ENCODE data around the gene DSG3. TPM values are rescaled to one million over a fixed set of nuclear protein-coding genes. Genes with fewer than 3 reads are reported as not detected.

DSG3 gene
- total and polyA plus RNA-seq, 2 of the 8 experiments (the other 6 are each of a cell fraction or from before 2014, with no cell fraction given): 0.03 to 0.07 TPM

DNA sequence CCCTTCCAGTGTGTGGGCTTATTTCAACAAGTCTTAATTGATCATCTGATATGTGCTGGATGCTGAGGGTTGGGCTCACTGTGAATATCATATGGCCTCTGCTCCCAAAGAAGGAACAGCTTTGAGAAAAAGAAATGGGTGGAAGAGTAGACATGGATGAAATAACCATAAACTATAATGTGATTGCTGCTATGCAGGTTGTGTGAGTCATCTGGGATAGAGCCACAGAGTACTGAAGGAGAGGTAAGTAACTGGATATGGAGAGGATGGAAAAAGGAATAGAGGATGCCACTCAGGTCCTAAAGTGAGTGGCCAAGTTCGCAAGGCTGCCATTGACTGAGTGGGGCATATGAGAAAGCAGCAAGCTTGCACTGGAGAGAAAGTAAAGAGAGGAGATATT lies 41.8 kb downstream of the DSG3 start:
- Histone ChIP-seq H3K18ac (ENCODE audit: extremely low read depth, low read length) (no peak overlapping the region), H2BK20ac (ENCODE audit: low read length) (no peak overlapping the region), H3K23ac (ENCODE audit: insufficient read length) (no peak overlapping the region), H3K9ac (replicated peaks in 1 of 4; ENCODE audit: extremely low read depth in 1 of 4, low read depth in 3 of 4, low read length in 3 of 4) (no peak overlapping the region), H2BK120ac (replicated peaks; ENCODE audit: low read depth, low read length) (no peak overlapping the region), H4K20me1 (replicated peaks in 1 of 2; ENCODE audit: control insufficient read depth in 1 of 2, insufficient read depth in 2 of 2, low read length in 2 of 2) (no peaks in the 10 kb centered on the region), H3K79me1 (ENCODE audit: low read depth, low read length) (no peaks in the 10 kb centered on the region), H4K5ac (ENCODE audit: insufficient read length, low read depth, low read length) (no peak overlapping the region), H2BK5ac (ENCODE audit: low read depth, low read length) (no peak overlapping the region), H3K27me3 (replicated peaks in 1 of 4; ENCODE audit: control insufficient read depth in 3 of 4, extremely low read depth in 1 of 4, insufficient read depth in 3 of 4, low read length in 3 of 4) (no peaks in the 10 kb centered on the region), H2BK15ac (ENCODE audit: low read length) (no peak overlapping the region), H4K8ac (ENCODE audit: extremely low read depth, insufficient read depth, low read length) (no peak overlapping the region), H3K4me1 (replicated peaks in 1 of 4; ENCODE audit: control insufficient read depth in 3 of 4, insufficient read depth in 4 of 4, low read length in 3 of 4) (no peaks in the 10 kb centered on the region), H4K91ac (replicated peaks; ENCODE audit: insufficient read length, low read length) (no peak overlapping the region), H3K14ac (ENCODE audit: insufficient read length) (no peak overlapping the region), H3K79me2 (ENCODE audit: control insufficient read depth in 1 of 2, insufficient read depth in 2 of 2, low read length in 2 of 2) (no peaks in the 10 kb centered on the region), H3K4ac (replicated peaks; ENCODE audit: insufficient read length, low read depth, low read length) (no peak overlapping the region), H3K27ac (ENCODE audit: low read depth, low read length) (no peak overlapping the region), H3K23me2 (ENCODE audit: low read depth, low read length) (no peaks in the 10 kb centered on the region), H3K9me3 (ENCODE audit: insufficient read depth in 2 of 2, low read depth in 1 of 2, low read length in 1 of 2) (no peaks in the 10 kb centered on the region), H2AFZ (ENCODE audit: low read length) (no peak overlapping the region), H2AK5ac (ENCODE audit: low read depth, low read length) (no peak overlapping the region), H3K56ac (replicated peaks; ENCODE audit: insufficient read length, low read depth, low read length) (no peak overlapping the region), H3K36me3 (ENCODE audit: control insufficient read depth in 2 of 4, insufficient read depth in 4 of 4, low read length in 3 of 4) (no peaks in the 10 kb centered on the region), H2BK12ac (ENCODE audit: low read depth, low read length) (no peak overlapping the region), H3K4me3 (ENCODE audit: extremely low read depth in 1 of 4, insufficient read depth in 2 of 4, low read depth in 3 of 4, low read length in 4 of 4) (no peak overlapping the region), H3K4me2 (ENCODE audit: insufficient read depth in 1 of 2, low read depth in 2 of 2, low read length in 2 of 2) (no peak overlapping the region)
- no peak for DNase-seq (ENCODE audit: low read depth in 1 of 2, low spot score in 2 of 2)
- WGBS, 2 experiments (ENCODE audit: extremely low coverage in 1 of 2, insufficient coverage in 1 of 2, insufficient read length in 1 of 2, insufficient replicate concordance in 2 of 2, low coverage in 1 of 2, low lambda C conversion rate in 2 of 2, missing lambda C conversion rate in 1 of 2): 100% methylated on average over 1 of the region's 1 CpG; no CpG with 5 or more reads in 1 of the 2 experiments
- CTCF ChIA-PET (ENCODE audit: partially characterized antibody): no interaction called here
- POLR2A ChIA-PET (ENCODE audit: partially characterized antibody): no interaction called here
- FAIRE-seq: no peak
- TF ChIP-seq CHD1 (IDR thresholded peaks at IDR 0.05; ENCODE audit: low read depth, low read length) (no peak), TAF7 (optimal IDR thresholded peaks at IDR 0.05; ENCODE audit: borderline replicate concordance, low read depth, low read length) (no peak), CREB1 (IDR thresholded peaks at IDR 0.05) (no peak), SIX5 (IDR thresholded peaks at IDR 0.05; ENCODE audit: low read depth, low read length) (no peak), ASH2L (IDR thresholded peaks at IDR 0.05; ENCODE audit: low read length) (no peak), TBP (IDR thresholded peaks at IDR 0.05; ENCODE audit: low read depth, low read length) (no peak), CBX8 (IDR thresholded peaks at IDR 0.05; ENCODE audit: borderline replicate concordance, low read depth, low read length) (no peak), POLR2A (IDR thresholded peaks at IDR 0.05; ENCODE audit: control extremely low read depth in 1 of 2, low read depth in 2 of 2, low read length in 2 of 2) (no peak), SP4 (IDR thresholded peaks at IDR 0.05; ENCODE audit: low read length) (no peak), BACH1 (IDR thresholded peaks at IDR 0.05; ENCODE audit: low read length) (no peak), FOSL1 (IDR thresholded peaks at IDR 0.05; ENCODE audit: insufficient read depth, low read depth, low read length) (no peak), BCL11A (IDR thresholded peaks at IDR 0.05; ENCODE audit: low read depth in 2 of 2, low read length in 2 of 2) (no peak), KDM1A (IDR thresholded peaks at IDR 0.05; ENCODE audit: borderline replicate concordance, low read length) (no peak)

Data from H1 (cell line).